ENCODE measurements around the gene HFM1.

DNA sequence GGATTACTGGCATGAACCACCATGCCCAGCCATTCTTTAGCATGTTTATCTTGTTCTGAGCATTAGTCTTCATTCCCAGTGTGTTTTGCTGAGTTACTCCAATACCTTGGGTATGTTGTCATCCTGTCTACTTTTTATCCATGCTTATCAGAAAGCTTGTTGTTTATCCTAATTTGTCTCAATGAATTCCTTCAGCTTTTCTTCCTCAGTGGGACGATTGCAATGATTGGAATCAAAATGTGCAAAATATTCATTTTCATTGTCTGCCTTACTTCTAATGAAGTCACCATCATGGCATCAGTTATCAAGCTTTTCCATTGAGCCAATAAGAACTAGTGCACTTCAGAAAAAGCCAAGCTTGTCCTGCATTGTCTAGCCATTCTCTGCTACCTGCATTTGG lies 170.5 kb downstream of the HFM1 start:
- TF ChIP-seq, protein P1, sequence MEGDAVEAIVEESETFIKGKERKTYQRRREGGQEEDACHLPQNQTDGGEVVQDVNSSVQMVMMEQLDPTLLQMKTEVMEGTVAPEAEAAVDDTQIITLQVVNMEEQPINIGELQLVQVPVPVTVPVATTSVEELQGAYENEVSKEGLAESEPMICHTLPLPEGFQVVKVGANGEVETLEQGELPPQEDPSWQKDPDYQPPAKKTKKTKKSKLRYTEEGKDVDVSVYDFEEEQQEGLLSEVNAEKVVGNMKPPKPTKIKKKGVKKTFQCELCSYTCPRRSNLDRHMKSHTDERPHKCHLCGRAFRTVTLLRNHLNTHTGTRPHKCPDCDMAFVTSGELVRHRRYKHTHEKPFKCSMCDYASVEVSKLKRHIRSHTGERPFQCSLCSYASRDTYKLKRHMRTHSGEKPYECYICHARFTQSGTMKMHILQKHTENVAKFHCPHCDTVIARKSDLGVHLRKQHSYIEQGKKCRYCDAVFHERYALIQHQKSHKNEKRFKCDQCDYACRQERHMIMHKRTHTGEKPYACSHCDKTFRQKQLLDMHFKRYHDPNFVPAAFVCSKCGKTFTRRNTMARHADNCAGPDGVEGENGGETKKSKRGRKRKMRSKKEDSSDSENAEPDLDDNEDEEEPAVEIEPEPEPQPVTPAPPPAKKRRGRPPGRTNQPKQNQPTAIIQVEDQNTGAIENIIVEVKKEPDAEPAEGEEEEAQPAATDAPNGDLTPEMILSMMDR (IDR thresholded peaks at IDR 0.05; ENCODE audit: insufficient read depth, low read length), result no peak
- TF ChIP-seq, protein P2, sequence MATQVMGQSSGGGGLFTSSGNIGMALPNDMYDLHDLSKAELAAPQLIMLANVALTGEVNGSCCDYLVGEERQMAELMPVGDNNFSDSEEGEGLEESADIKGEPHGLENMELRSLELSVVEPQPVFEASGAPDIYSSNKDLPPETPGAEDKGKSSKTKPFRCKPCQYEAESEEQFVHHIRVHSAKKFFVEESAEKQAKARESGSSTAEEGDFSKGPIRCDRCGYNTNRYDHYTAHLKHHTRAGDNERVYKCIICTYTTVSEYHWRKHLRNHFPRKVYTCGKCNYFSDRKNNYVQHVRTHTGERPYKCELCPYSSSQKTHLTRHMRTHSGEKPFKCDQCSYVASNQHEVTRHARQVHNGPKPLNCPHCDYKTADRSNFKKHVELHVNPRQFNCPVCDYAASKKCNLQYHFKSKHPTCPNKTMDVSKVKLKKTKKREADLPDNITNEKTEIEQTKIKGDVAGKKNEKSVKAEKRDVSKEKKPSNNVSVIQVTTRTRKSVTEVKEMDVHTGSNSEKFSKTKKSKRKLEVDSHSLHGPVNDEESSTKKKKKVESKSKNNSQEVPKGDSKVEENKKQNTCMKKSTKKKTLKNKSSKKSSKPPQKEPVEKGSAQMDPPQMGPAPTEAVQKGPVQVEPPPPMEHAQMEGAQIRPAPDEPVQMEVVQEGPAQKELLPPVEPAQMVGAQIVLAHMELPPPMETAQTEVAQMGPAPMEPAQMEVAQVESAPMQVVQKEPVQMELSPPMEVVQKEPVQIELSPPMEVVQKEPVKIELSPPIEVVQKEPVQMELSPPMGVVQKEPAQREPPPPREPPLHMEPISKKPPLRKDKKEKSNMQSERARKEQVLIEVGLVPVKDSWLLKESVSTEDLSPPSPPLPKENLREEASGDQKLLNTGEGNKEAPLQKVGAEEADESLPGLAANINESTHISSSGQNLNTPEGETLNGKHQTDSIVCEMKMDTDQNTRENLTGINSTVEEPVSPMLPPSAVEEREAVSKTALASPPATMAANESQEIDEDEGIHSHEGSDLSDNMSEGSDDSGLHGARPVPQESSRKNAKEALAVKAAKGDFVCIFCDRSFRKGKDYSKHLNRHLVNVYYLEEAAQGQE (IDR thresholded peaks at IDR 0.05; ENCODE audit: insufficient replicate concordance, low read depth), result no peak
